GM19240 (cell line): ENCODE data around the gene ALDH1A1.

ENCODE experiments used
- DNase-seq: peaks from one replicate; pipeline ENCODE4 v3.0.0; 2011; ENCODE audit warnings: low spot score; ENCODE audit not compliant: insufficient read length

ALDH1A1 gene

GRCh38 chr9:72919246-72919945 is 33.5 kb downstream of the ALDH1A1 start:
- DNase-seq = no peak

- no peak for DNase-seq
Measured at GRCh38 chr9:72917892-72918509, 34.9 kb downstream of the ALDH1A1 start.

- no peak for DNase-seq
Measured at GRCh38 chr9:72915659-72916058, 37.2 kb downstream of the ALDH1A1 start.

GRCh38 chr9:72914750-72915149 is 38.1 kb downstream of the ALDH1A1 start:
- no peak for DNase-seq

- DNase-seq = no peak
Measured at GRCh38 chr9:72913382-72914009, 39.4 kb downstream of the ALDH1A1 start.

GRCh38 chr9:72912476-72913381 is 40.1 kb downstream of the ALDH1A1 start:
- DNase-seq = no peak

- no peak for DNase-seq
Measured at GRCh38 chr9:72911816-72912215, 41.0 kb downstream of the ALDH1A1 start.

- DNase-seq = no peak
Measured at GRCh38 chr9:72911247-72911775, 41.5 kb downstream of the ALDH1A1 start.

GRCh38 chr9:72909428-72909827 is 43.4 kb downstream of the ALDH1A1 start:
- no peak for DNase-seq

- DNase-seq = no peak
Measured at GRCh38 chr9:72907421-72907820, 45.4 kb downstream of the ALDH1A1 start.

GRCh38 chr9:72906810-72907209 is 46.0 kb downstream of the ALDH1A1 start:
- no peak for DNase-seq

GRCh38 chr9:72905514-72906480 is 47.1 kb downstream of the ALDH1A1 start:
- DNase-seq = no peak

GRCh38 chr9:72904267-72905093 is 48.4 kb downstream of the ALDH1A1 start:
- no peak for DNase-seq

GRCh38 chr9:72903103-72903502 is 49.8 kb downstream of the ALDH1A1 start:
- no peak for DNase-seq

- DNase-seq = no peak
Measured at GRCh38 chr9:72902268-72902667, 50.6 kb downstream of the ALDH1A1 start.

- no peak for DNase-seq
Measured at GRCh38 chr9:72899734-72900477, 52.9 kb downstream of the ALDH1A1 start.

- DNase-seq = no peak
Measured at GRCh38 chr9:72898784-72899733, 53.8 kb downstream of the ALDH1A1 start.

GRCh38 chr9:72898360-72898759 is 54.5 kb downstream of the ALDH1A1 start:
- no peak for DNase-seq
